ENCODE measurements around the gene ERI3. TPM values are rescaled to one million over a fixed set of nuclear protein-coding genes. Genes with fewer than 3 reads are reported as not detected.

Gene ERI3
- total RNA-seq, 2 donors from 2014 or later = 30.4 to 45.5 TPM

DNA sequence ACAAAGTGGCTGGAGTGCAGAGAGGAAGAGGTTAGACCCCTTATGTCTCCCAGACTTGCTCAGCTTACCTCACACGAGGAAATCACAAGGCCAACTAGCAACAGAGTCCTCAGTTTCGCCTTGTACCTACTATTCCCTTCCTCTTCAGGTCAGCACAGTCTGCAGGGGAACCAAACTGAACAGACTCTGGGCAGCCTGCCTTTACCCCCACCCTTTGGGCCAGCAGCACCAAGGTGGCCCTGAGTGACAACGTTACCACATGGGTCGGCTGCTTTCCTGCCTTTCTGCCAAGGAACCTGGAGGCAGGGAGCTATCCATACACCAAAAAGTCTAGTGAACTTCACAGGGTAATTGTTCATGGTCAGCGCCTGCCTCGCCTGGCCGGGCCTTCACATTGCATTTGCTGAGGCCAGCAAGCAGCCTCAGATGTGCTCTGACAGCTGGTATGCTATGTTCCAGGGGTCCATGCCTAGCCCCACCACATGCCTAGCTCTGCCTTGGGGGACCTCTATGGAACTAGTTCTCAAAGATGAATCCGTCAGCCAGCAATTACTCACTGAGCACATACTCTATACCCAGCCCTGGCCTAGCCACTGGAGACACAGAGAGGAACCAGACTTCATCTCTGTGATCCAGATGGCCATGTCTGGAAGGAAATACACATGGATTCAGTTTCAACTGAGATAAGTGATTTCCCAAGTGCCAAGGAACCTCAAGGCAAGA lies 72.2 kb downstream of the ERI3 start:
- no peak overlapping the region for H3K4me3 Mint-ChIP-seq

DNA sequence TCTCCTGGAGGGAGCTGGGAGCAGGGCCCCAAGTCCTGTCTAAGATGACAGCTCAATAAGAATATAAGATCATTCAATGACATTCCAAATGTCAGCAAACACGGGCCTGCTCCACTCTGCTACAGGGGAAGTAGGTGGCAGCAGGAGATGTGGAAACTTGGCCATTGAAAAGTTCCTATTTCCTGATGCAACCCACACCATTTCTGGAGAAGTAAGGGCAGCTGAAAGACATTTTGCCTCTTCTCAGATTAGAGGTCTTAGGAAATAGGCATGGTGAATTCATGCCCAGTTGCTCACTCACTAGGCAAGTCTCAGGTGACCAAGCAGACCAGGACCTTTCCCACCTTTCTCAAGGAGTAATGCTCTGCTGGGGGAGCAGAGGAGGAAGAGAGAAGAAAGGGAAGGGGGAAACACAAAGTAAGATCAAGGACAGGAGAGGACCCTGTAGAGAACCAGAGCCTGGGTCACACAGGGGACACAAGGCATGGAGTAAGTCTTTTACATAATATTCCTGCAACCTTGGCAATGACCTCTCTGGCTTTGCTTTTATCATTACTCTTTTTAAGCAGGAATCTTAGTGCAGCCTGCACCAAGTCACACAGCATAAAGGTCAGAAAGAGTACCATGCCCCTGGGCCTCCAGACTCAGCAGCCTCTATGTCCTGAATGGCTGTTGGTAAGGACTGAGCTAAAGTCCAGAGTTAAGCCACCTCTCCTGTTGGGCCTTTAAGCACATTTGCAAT lies 72.9 kb downstream of the ERI3 start:
- DNase-seq = no peak
- Mint-ChIP-seq H3K27me3 (ENCODE audit: low read depth) (no peaks in the 10 kb centered on the region), H3K4me1 (ENCODE audit: low read depth) (no peaks in the 10 kb centered on the region), H3K27ac (no peak overlapping the region), H3K4me3 (no peak overlapping the region), H3K9me3 (no peaks in the 10 kb centered on the region), H3K36me3 (ENCODE audit: insufficient read depth in 2 of 2) (peaks cover 0 to 3% of the 10 kb centered on the region in 2 donors)
- ATAC-seq (replicated peaks in 1 of 2) = no peak

More for the DNA sequence above, 72.2 kb downstream of the ERI3 start:
- Mint-ChIP-seq H3K4me1 (ENCODE audit: low read depth) (no peaks in the 10 kb centered on the region), H3K27me3 (ENCODE audit: low read depth) (no peaks in the 10 kb centered on the region), H3K36me3 (ENCODE audit: insufficient read depth in 2 of 2) (peaks cover 0 to 3% of the 10 kb centered on the region in 2 donors), H3K9me3 (no peaks in the 10 kb centered on the region), H3K27ac (no peak overlapping the region)
- DNase-seq (no peak), ATAC-seq (replicated peaks in 1 of 2) (no peak)

DNA sequence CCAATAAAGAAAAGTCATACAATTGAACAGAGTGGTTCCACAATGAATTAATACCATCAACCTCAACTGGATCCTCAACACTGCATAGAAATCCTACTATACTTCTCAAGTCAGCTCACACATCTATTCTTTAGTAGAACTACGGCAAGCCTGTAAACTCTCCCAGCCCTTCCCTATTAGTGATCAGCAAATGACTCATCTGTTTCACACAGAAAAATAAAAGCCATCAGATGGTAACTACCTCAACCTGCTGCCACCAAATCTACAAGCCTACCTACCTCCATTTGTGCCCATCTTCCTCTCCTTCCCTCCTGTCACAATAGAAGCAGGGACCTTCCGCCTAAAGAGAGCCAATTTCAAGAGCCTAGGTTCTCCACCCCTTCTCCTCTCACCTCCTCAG lies 78.2 kb downstream of the ERI3 start:
- Mint-ChIP-seq H3K4me3 (no peak overlapping the region), H3K36me3 (ENCODE audit: insufficient read depth in 2 of 2) (no peaks in the 10 kb centered on the region), H3K27me3 (ENCODE audit: low read depth) (no peaks in the 10 kb centered on the region), H3K4me1 (ENCODE audit: low read depth) (peaks cover 9% of the 10 kb centered on the region), H3K27ac (no peak overlapping the region), H3K9me3 (no peaks in the 10 kb centered on the region)
- ATAC-seq (replicated peaks in 1 of 2) (no peak), DNase-seq (no peak)

DNA sequence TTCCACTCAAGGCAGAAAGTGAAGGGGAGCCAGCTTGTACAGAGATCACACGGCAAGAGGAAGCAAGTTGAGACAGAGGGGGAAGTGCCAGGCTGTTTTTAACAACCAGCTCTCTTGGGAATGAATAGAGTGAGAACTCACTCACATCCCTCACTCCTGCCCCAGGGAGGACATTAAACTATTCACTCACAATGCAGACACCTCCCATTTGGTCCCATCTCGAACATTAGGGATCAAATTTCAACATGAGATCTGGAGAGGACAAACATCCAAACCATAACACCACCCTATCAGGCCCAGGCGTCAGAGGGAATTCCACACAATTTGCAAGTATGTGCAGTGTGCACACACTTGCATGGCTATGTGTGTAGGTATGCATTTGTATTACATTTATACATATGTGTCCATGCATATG lies 79.1 kb downstream of the ERI3 start:
- ATAC-seq (replicated peaks in 1 of 2) (no peak), DNase-seq (no peak)
- Mint-ChIP-seq H3K27me3 (ENCODE audit: low read depth) (no peaks in the 10 kb centered on the region), H3K4me3 (no peak overlapping the region), H3K9me3 (no peaks in the 10 kb centered on the region), H3K4me1 (ENCODE audit: low read depth) (peaks cover 9% of the 10 kb centered on the region), H3K36me3 (ENCODE audit: insufficient read depth in 2 of 2) (no peaks in the 10 kb centered on the region), H3K27ac (no peak overlapping the region)

DNA sequence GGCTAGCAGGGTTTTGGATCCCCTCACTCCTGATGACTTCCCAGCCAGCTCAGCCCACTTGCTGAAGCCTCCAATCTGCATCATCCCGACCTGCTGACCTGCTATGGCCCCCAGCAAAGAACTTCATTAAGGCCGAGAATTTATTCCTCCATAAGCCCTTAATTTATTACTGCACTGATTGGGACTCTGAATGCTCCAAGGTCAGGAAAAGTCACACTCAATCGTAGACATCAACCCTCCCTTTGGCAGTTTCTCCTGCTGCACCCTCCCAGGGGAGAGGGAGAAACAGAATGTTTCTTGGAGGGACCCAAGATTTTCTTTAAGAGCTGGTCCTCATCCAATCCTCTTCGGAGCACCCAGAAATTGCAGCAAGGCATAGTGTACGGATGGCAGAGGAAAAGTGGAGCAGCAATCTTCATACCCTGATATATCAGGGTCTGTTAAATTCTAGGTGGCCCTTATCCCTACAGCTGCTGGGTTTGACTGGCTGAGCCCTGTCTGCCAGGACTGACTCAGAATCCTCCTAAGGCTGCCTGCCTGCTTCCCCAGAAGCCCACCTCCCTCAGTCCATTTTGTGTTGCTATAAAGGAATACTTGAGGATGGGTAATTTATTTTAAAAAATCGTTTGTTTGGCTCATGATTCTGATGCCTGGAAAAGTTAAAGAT lies 79.6 kb downstream of the ERI3 start:
- H3K27ac Mint-ChIP-seq = no peak overlapping the region
- H3K4me3 Mint-ChIP-seq = no peak overlapping the region
- H3K36me3 Mint-ChIP-seq (ENCODE audit: insufficient read depth in 2 of 2) = no peaks in the 10 kb centered on the region
- H3K9me3 Mint-ChIP-seq = no peaks in the 10 kb centered on the region
- ATAC-seq (replicated peaks in 1 of 2) = no peak
- peaks cover 9% of the 10 kb centered on the region for H3K4me1 Mint-ChIP-seq (ENCODE audit: low read depth)
- H3K27me3 Mint-ChIP-seq (ENCODE audit: low read depth) = no peaks in the 10 kb centered on the region
- DNase-seq = no peak

DNA sequence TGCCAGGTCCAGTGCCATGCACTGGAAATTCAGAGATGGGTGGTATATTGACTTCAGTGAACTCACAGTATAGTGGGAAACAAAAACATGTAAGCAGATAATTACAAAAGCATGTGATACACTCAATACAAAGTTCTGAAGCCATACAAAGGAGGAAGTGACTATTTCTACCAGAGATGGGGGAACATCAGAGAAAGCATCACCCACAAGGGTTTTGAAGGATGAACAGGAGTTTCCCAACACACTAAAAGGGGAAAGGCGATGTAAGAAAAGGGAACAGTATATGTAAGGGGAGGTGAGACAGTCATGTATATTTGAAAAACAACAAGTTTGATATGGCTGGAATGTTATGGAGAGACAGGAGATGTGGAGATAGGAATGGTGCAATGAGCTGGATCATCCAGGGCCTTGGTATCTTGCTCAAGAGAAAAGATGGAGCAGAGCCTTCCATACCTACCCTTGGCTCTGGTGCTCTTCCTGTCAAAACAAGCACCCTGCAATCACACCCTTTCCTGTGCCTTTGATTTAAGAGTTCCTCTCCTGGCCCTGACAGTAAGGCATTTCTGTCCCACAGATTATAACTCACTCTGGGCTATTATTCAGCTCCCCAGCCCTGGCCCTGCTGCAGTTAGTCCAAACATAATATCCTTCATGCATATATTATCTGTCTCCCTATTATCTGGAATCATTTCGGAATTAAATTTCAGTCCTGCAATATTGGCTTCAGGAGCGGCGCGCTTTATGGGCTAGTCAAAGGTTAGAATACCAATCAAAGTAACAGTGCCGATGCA lies 81.3 kb downstream of the ERI3 start:
- no peak overlapping the region for H3K27ac Mint-ChIP-seq
- H3K36me3 Mint-ChIP-seq (ENCODE audit: insufficient read depth in 2 of 2) = no peaks in the 10 kb centered on the region
- H3K4me1 Mint-ChIP-seq (ENCODE audit: low read depth) = peaks cover 15% of the 10 kb centered on the region
- no peaks in the 10 kb centered on the region for H3K27me3 Mint-ChIP-seq (ENCODE audit: low read depth)
- H3K4me3 Mint-ChIP-seq = no peak overlapping the region
- no peak for DNase-seq
- H3K9me3 Mint-ChIP-seq = no peaks in the 10 kb centered on the region
- ATAC-seq (replicated peaks in 1 of 2) = no peak

DNA sequence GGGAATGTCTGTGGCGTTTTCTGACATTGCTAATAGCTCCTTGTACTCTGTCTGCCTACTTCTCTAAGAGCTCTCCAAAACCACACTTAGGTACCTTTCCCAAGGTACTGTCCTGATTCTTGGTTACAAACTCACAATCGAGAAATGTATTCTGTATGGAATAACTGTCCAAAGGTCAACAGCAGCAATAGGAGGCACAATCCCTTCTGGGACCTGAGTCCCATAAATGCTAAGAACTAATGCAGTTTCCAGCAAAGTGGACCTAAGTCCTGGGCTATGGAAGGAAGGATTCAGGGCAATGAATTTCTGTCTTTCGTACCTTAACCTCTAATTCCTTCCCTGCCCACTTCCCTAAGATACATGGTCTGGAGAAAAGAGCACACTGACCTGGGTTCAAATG lies 82.1 kb downstream of the ERI3 start:
- Mint-ChIP-seq H3K27me3 (ENCODE audit: low read depth) (no peaks in the 10 kb centered on the region), H3K9me3 (no peaks in the 10 kb centered on the region), H3K4me3 (no peak overlapping the region), H3K36me3 (ENCODE audit: insufficient read depth in 2 of 2) (no peaks in the 10 kb centered on the region), H3K4me1 (ENCODE audit: low read depth) (peaks cover 15% of the 10 kb centered on the region), H3K27ac (no peak overlapping the region)
- DNase-seq (no peak), ATAC-seq (replicated peaks in 1 of 2) (no peak)

DNA sequence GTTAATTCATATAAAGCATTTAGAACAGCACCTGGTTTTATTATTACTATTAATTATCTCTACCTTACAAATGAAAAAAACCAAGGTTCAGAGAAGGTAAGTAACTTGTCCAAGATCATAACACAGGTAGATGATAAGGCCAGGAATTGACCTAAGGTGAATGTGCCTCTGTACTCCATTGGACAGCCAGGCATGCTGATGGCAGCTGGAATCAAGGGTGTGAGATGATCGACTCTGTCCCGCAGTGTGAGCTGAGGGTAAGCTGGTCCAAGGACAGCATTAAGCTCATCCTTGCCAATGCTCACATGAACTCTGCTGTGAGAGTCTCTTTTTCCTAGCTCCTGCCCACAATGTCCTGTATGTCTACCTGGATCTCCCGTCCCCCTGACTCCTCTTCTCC lies 83.4 kb downstream of the ERI3 start:
- Mint-ChIP-seq H3K9me3 (no peaks in the 10 kb centered on the region), H3K27ac (no peak overlapping the region), H3K27me3 (ENCODE audit: low read depth) (no peaks in the 10 kb centered on the region), H3K36me3 (ENCODE audit: insufficient read depth in 2 of 2) (no peaks in the 10 kb centered on the region), H3K4me1 (ENCODE audit: low read depth) (peaks cover 15% of the 10 kb centered on the region), H3K4me3 (no peak overlapping the region)
- DNase-seq = no peak
- ATAC-seq (replicated peaks in 1 of 2) = no peak

DNA sequence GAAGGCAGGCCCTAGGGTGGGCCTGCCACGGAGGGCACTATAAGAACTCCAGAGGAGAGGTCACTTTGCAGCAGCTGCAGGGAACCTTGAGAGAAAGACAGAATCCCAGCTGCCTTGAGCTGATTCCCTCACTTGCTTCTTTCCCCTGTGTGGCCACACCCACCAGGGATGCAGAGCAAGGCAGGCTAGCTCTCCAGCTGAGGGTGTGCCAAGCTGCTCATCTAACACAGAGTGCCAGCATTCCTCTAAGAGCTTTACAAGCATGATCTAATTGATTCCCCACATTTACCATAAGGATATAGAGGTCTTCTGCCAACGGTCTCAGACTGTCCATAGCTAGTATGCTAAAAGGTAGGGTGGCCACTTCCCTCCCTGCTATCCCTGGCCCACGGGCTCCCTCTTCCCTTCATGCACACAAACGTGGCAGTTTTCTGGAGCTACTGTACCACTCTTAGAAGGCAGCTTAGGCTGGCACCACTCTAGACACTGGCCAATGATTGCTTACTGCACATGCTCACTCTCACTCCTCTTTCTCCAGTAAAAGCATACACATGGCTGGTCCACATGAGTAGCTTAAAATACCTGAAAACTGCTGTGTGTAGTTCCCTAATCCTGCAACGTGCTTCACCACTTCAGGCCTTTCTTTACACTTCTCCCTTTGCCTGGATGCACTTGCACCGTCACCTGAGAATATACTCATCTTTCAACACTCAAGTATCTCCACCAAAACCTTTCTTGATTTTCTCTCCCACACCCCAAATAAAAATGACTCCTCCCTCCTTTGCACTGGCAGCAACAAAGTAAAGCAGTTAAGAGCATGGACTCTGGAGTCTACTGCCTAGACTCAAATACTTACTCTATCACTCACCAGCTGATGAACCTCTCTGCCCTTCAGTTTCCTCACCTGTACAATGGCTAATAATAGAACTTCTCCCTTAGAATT lies 84.1 kb downstream of the ERI3 start:
- Mint-ChIP-seq H3K27me3 (ENCODE audit: low read depth) (no peaks in the 10 kb centered on the region), H3K4me1 (ENCODE audit: low read depth) (peaks cover 18% of the 10 kb centered on the region), H3K4me3 (no peak overlapping the region)

DNA sequence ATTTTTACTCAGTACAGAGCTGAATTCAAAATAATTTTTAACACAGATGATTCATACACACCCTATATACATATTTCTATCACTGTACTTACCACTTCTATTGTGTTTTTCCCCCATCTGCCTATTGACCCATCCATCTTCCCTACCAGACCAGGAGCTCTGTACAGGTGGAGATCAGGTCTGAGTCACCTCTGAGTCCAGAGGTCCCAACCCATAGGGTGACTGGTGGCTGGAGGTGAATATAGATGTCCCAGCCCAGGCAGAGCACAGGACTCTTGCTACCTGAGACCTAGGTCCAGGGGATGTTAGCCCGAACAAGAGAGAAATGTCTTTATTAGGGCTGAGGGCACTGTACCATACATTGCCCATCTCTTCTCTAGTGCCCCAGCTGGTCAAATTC lies 87.0 kb downstream of the ERI3 start:
- no peaks in the 10 kb centered on the region for H3K36me3 Mint-ChIP-seq (ENCODE audit: insufficient read depth in 2 of 2)
- ATAC-seq (replicated peaks in 1 of 2) (no peak), DNase-seq (no peak)
- peaks cover 18% of the 10 kb centered on the region for H3K4me1 Mint-ChIP-seq (ENCODE audit: low read depth)
- H3K27ac Mint-ChIP-seq = no peak overlapping the region
- H3K4me3 Mint-ChIP-seq = no peak overlapping the region
- H3K9me3 Mint-ChIP-seq = no peaks in the 10 kb centered on the region
- no peaks in the 10 kb centered on the region for H3K27me3 Mint-ChIP-seq (ENCODE audit: low read depth)

More for the DNA sequence above, 84.1 kb downstream of the ERI3 start:
- DNase-seq (no peak), ATAC-seq (replicated peaks in 1 of 2) (no peak)
- Mint-ChIP-seq H3K9me3 (no peaks in the 10 kb centered on the region), H3K36me3 (ENCODE audit: insufficient read depth in 2 of 2) (no peaks in the 10 kb centered on the region), H3K27ac (no peak overlapping the region)

DNA sequence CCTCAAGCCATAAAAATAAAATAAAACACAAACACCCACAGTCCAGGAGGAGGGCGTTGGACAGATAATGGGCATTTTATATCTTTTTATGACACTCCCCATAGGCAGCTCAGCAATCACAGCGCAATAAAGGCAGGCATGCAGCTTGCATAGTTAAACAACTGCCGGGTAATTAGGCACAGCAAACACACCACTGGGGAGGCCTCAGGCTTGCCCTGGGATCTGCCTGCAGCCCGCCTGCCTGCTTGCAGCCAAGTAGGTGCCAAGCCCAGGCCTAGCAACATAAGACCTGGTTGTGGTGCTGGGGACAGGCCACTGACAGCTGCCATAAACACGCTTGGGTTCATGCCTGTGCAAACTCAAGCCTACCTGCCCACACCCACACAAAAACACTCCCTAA lies 87.6 kb downstream of the ERI3 start:
- peaks cover 18% of the 10 kb centered on the region for H3K4me1 Mint-ChIP-seq (ENCODE audit: low read depth)
- H3K4me3 Mint-ChIP-seq = no peak overlapping the region
- H3K27ac Mint-ChIP-seq = no peak overlapping the region
- H3K9me3 Mint-ChIP-seq = no peaks in the 10 kb centered on the region
- no peaks in the 10 kb centered on the region for H3K27me3 Mint-ChIP-seq (ENCODE audit: low read depth)
- no peak for DNase-seq
- H3K36me3 Mint-ChIP-seq (ENCODE audit: insufficient read depth in 2 of 2) = no peaks in the 10 kb centered on the region
- no peak for ATAC-seq (replicated peaks in 1 of 2)
